Kidney epithelial cell (primary cell): ENCODE data around the gene USP24. TPM values are rescaled to one million over a fixed set of nuclear protein-coding genes. Genes with fewer than 3 reads are reported as not detected.

ENCODE experiments used
- DNase-seq: peaks from one replicate; pipeline ENCODE4 v3.0.0-alpha.2; 2010; ENCODE audit warnings: low read depth
- H3K27me3 ChIP-seq: 2 replicates; pipeline ENCODE4 v1.6.0; 2011; ENCODE audit warnings: low read length; ENCODE audit not compliant: control insufficient read depth, insufficient read depth
- H3K36me3 ChIP-seq: 2 replicates; pipeline ENCODE4 v1.5.1; 2011; ENCODE audit warnings: low read length; ENCODE audit not compliant: control insufficient read depth, insufficient read depth
- H3K4me3 ChIP-seq: 2 replicates; pipeline ENCODE4 v1.5.1; 2011; ENCODE audit warnings: low read depth, mild to moderate bottlenecking, control low read depth, low read length
- CTCF ChIP-seq: IDR thresholded peaks from 2 replicates; pipeline ENCODE4 v1.5.1; 2011; ENCODE audit warnings: mild to moderate bottlenecking, moderate library complexity, low read length, control low read depth, inconsistent platforms; ENCODE audit not compliant: insufficient read depth, poor library complexity, severe bottlenecking
- total RNA-seq: library from RNA; depleted of rRNA; stranded (reverse); fragments of >200 nt; gene quantifications from 2 replicates; pipeline ENCODE4 v1.2.3, GENCODE V29; 2015

Gene USP24
- total RNA-seq, 1 donor from 2014 or later, result 27.2 TPM

- Histone ChIP-seq H3K36me3 (no peaks in the 10 kb centered on the region), H3K4me3 (no peak overlapping the region), H3K27me3 (no peaks in the 10 kb centered on the region)
- no peak for TF ChIP-seq CTCF
- DNase-seq, result peak; percentile 4
Observed at GRCh38 chr1:55245781-55246180, 30.6 kb upstream of the USP24 start.

GRCh38 chr1:55244476-55245099 lies 29.4 kb upstream of the USP24 start:
- no peaks in the 10 kb centered on the region for H3K36me3 ChIP-seq
- TF ChIP-seq CTCF, result no peak
- no peak overlapping the region for H3K4me3 ChIP-seq
- DNase-seq, result peak; percentile 4
- H3K27me3 ChIP-seq, result no peaks in the 10 kb centered on the region

- Histone ChIP-seq H3K36me3 (no peaks in the 10 kb centered on the region), H3K27me3 (no peaks in the 10 kb centered on the region), H3K4me3 (no peak overlapping the region)
- DNase-seq, result no peak
- TF ChIP-seq CTCF, result no peak
Observed at GRCh38 chr1:55243655-55244054, 28.5 kb upstream of the USP24 start.

GRCh38 chr1:55239548-55239947 lies 24.4 kb upstream of the USP24 start:
- TF ChIP-seq CTCF, result no peak

GRCh38 chr1:55235722-55236121 lies 20.6 kb upstream of the USP24 start:
- Histone ChIP-seq H3K36me3 (no peaks in the 10 kb centered on the region), H3K27me3 (no peaks in the 10 kb centered on the region), H3K4me3 (no peak overlapping the region)
- no peak for TF ChIP-seq CTCF
- DNase-seq, result peak; percentile 50

More at GRCh38 chr1:55239548-55239947, 24.4 kb upstream of the USP24 start:
- DNase-seq, result no peak
- H3K4me3 ChIP-seq, result no peak overlapping the region
- no peaks in the 10 kb centered on the region for H3K27me3 ChIP-seq
- no peaks in the 10 kb centered on the region for H3K36me3 ChIP-seq

GRCh38 chr1:55234016-55234415 lies 18.9 kb upstream of the USP24 start:
- no peak for TF ChIP-seq CTCF
- Histone ChIP-seq H3K36me3 (no peaks in the 10 kb centered on the region), H3K27me3 (no peaks in the 10 kb centered on the region), H3K4me3 (no peak overlapping the region)
- no peak for DNase-seq
